PC-3 (cell line): ENCODE results near the gene MOK. TPM values are rescaled to one million over a fixed set of nuclear protein-coding genes. Genes with fewer than 3 reads are reported as not detected.

ENCODE experiments used
- ATAC-seq: fragments of 200-7000 bp; cut with Tn5 transposase; 2 replicates; pipeline ENCODE4 v1.9.1; 2020; ENCODE audit warnings: mild to moderate bottlenecking, moderate library complexity
- BruUV-seq: library from RNA; stranded (reverse); fragments of 400-500 nt; replicated peaks from 2 replicates; lab custom pipeline; 2021; lab: Mats Ljungman, UMichigan
- CTCF ChIA-PET: fragments of 300-600 bp; sonication (Branson Sonifier 250); formaldehyde crosslinking; loops from one replicate; lab custom pipeline; 2022; ENCODE audit warnings: antibody characterized with exemption; lab: Charles Lee
- POLR2A ChIA-PET: fragments of 300-600 bp; sonication (Branson Sonifier 250); formaldehyde crosslinking; loops from one replicate; lab custom pipeline; 2022; ENCODE audit warnings: antibody characterized with exemption; ENCODE audit not compliant: unreplicated experiment; lab: Charles Lee
- DNase-seq: peaks from one replicate; pipeline ENCODE4 v3.0.0-alpha.2; 2015
- H2AFZ ChIP-seq: fragments of 300-600 bp; sonication (generic); 2 replicates; pipeline ENCODE4 v1.6.0; 2016; ENCODE audit warnings: antibody characterized with exemption, low read length
- H3F3A ChIP-seq: fragments of 300-600 bp; sonication (generic); one replicate; pipeline ENCODE4 v1.6.0; 2017; ENCODE audit warnings: antibody characterized with exemption, low read length, control low read depth, mild to moderate bottlenecking; ENCODE audit not compliant: unreplicated experiment
- H3K27ac ChIP-seq: fragments of 300-600 bp; sonication (generic); 2 replicates; pipeline ENCODE4 v1.5.1; 2016; ENCODE audit warnings: mild to moderate bottlenecking, low read length
- H3K27me3 ChIP-seq: fragments of 300-600 bp; sonication (generic); 2 replicates; pipeline ENCODE4 v1.6.1; 2016; ENCODE audit warnings: low read length, mixed read lengths
- H3K36me3 ChIP-seq: fragments of 300-600 bp; sonication (generic); 2 replicates; pipeline ENCODE4 v1.6.1; 2016; ENCODE audit warnings: low read depth, mixed run types, low read length, mixed read lengths
- H3K4me1 ChIP-seq: fragments of 300-600 bp; sonication (generic); 2 replicates; pipeline ENCODE4 v1.5.1; 2016; ENCODE audit warnings: low read length; ENCODE audit not compliant: insufficient read depth
- H3K4me2 ChIP-seq: fragments of 300-600 bp; sonication (generic); 2 replicates; pipeline ENCODE4 v1.6.0; 2016; ENCODE audit warnings: low read length
- H3K4me3 ChIP-seq: fragments of 300-600 bp; sonication (generic); 2 replicates; pipeline ENCODE4 v1.5.1; 2016; ENCODE audit warnings: mild to moderate bottlenecking, low read length, mixed read lengths
- H3K79me2 ChIP-seq: fragments of 300-600 bp; sonication (generic); 2 replicates; pipeline ENCODE4 v1.6.1; 2017; ENCODE audit warnings: low read length, mixed read lengths
- H3K9ac ChIP-seq: fragments of 300-600 bp; sonication (generic); 2 replicates; pipeline ENCODE4 v1.6.0; 2016; ENCODE audit warnings: mild to moderate bottlenecking, low read length
- H3K9me2 ChIP-seq: fragments of 300-600 bp; sonication (generic); replicated peaks from 2 replicates; pipeline ENCODE4 v1.6.1; 2016; ENCODE audit warnings: mixed run types, low read length, mixed read lengths
- H3K9me3 ChIP-seq: fragments of 300-600 bp; sonication (generic); 2 replicates; pipeline ENCODE4 v1.6.1; 2016; ENCODE audit warnings: low read length, mixed read lengths
- H4K20me1 ChIP-seq: fragments of 300-600 bp; sonication (generic); 2 replicates; pipeline ENCODE4 v1.6.1; 2016; ENCODE audit warnings: low read length, mixed read lengths
- EZH2 ChIP-seq: fragments of 300-600 bp; sonication (generic); IDR thresholded peaks from one replicate; pipeline ENCODE4 v1.6.1; 2017; ENCODE audit warnings: antibody characterized with exemption, mild to moderate bottlenecking, low read length; ENCODE audit not compliant: unreplicated experiment
- EZH2phosphoT487 ChIP-seq: fragments of 300-600 bp; sonication (generic); IDR thresholded peaks from 2 replicates; pipeline ENCODE4 v1.6.1; 2018; ENCODE audit warnings: mild to moderate bottlenecking, antibody characterized with exemption, low read length, borderline replicate concordance
- intact Hi-C: fragments of 100-400 bp; cut with micrococcal nuclease; formaldehyde crosslinking; loops from 2 replicates; pipeline ENCODE4 v1.9.0; 2023
- total RNA-seq: library from RNA; depleted of rRNA; stranded (reverse); fragments of >200 nt; gene quantifications from 2 replicates; pipeline ENCODE4 v1.2.3, GENCODE V29; 2014
- TF ChIP-seq, protein P1 (sequence below): fragments of 300-600 bp; sonication (generic); conservative IDR thresholded peaks from 2 replicates; pipeline ENCODE4 v1.5.1; 2017; ENCODE audit warnings: antibody characterized with exemption, low read depth, mild to moderate bottlenecking, low read length

MOK gene
- total RNA-seq, 1 experiment from 2014 or later = 108 TPM

DNA sequence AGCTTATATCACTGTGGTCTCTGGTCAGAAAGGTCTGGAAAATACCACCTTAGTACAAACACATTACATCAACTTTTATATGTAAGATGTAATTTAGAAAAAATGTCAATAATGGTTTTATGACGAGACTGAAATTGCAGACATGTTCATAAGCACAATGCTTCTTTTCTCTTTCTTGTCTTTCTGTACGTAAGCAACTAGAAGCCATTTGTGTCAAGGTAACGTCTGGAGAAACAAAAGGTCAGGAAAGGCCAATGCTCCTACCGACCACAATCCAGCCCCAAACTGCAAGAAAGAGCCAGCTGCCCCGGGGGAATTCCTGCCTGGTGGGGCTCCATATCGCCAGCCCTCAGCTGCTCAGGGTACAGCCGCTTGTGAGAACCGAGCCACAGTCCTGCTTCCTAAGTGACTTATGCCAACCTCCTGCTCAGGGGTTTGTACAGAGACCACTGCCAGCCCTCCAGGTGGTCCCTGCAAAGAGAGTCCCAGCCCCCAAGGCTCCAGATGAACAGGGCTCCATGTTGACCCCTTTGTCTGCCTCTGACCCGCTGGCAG lies 20.9 kb upstream of the MOK start:
- peaks cover 5% of the 10 kb centered on the region for H3K79me2 ChIP-seq
- H3K4me2 ChIP-seq = no peak overlapping the region
- no peak overlapping the region for H2AFZ ChIP-seq
- no peaks in the 10 kb centered on the region for H3K4me1 ChIP-seq
- TF ChIP-seq EZH2 (no peak), EZH2phosphoT487 (no peak)
- TF ChIP-seq, protein P1, sequence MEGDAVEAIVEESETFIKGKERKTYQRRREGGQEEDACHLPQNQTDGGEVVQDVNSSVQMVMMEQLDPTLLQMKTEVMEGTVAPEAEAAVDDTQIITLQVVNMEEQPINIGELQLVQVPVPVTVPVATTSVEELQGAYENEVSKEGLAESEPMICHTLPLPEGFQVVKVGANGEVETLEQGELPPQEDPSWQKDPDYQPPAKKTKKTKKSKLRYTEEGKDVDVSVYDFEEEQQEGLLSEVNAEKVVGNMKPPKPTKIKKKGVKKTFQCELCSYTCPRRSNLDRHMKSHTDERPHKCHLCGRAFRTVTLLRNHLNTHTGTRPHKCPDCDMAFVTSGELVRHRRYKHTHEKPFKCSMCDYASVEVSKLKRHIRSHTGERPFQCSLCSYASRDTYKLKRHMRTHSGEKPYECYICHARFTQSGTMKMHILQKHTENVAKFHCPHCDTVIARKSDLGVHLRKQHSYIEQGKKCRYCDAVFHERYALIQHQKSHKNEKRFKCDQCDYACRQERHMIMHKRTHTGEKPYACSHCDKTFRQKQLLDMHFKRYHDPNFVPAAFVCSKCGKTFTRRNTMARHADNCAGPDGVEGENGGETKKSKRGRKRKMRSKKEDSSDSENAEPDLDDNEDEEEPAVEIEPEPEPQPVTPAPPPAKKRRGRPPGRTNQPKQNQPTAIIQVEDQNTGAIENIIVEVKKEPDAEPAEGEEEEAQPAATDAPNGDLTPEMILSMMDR = no peak
- ChIA-PET POLR2A (no interaction called here), CTCF (no interaction called here)
- intact Hi-C loops = no loop called here
- BruUV-seq = no TSS peak
- H3F3A ChIP-seq = no peaks in the 10 kb centered on the region
- no peak overlapping the region for H3K9ac ChIP-seq
- DNase-seq (no peak), ATAC-seq (no peak)
- no peaks in the 10 kb centered on the region for H3K9me3 ChIP-seq
- peaks cover 9% of the 10 kb centered on the region; the same call in 1 of the 2 replicates for H3K36me3 ChIP-seq
- no peak overlapping the region for H3K27ac ChIP-seq
- H4K20me1 ChIP-seq = no peaks in the 10 kb centered on the region
- H3K27me3 ChIP-seq = no peaks in the 10 kb centered on the region
- H3K9me2 ChIP-seq = no peaks in the 10 kb centered on the region
- no peak overlapping the region for H3K4me3 ChIP-seq

DNA sequence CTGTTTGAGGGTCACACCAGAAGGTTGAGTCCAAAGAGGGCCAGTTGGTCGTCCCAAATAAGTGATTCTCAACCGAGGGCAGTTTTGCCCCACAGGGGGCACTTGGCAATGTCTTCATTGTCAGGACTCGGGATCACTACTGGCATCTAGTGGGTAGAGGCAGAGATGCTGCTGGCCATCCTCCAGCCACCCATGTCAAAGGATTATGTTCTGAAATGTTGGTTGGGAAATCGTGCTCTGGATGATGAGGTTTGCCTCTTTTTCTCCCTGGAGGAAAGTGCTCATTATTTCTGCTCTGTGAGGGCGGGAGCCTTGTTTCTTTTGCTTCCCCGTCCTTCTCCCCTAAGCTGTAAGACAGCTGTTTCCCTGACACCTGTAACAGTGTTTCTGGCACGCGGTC lies 18.1 kb upstream of the MOK start:
- H3F3A ChIP-seq = no peaks in the 10 kb centered on the region
- no TSS peak for BruUV-seq
- CTCF ChIA-PET = no interaction called here
- no peak overlapping the region for H3K27ac ChIP-seq
- peaks cover 19% of the 10 kb centered on the region for H3K4me1 ChIP-seq
- H3K36me3 ChIP-seq = peaks cover 9% of the 10 kb centered on the region; the same call in 1 of the 2 replicates
- peaks cover 27% of the 10 kb centered on the region for H3K79me2 ChIP-seq
- H3K27me3 ChIP-seq = no peaks in the 10 kb centered on the region
- no peak overlapping the region for H2AFZ ChIP-seq
- no peaks in the 10 kb centered on the region for H3K9me3 ChIP-seq
- TF ChIP-seq EZH2phosphoT487 (no peak), EZH2 (no peak)
- TF ChIP-seq, protein P1 = peak; percentile 85
- H4K20me1 ChIP-seq = no peaks in the 10 kb centered on the region
- ATAC-seq = peak; percentile 28
- peak; percentile 84 for DNase-seq
- intact Hi-C loops = no loop called here
- H3K9ac ChIP-seq = no peak overlapping the region
- POLR2A ChIA-PET = no interaction called here
- no peak overlapping the region for H3K4me2 ChIP-seq
- H3K9me2 ChIP-seq = no peaks in the 10 kb centered on the region
- no peak overlapping the region for H3K4me3 ChIP-seq

DNA sequence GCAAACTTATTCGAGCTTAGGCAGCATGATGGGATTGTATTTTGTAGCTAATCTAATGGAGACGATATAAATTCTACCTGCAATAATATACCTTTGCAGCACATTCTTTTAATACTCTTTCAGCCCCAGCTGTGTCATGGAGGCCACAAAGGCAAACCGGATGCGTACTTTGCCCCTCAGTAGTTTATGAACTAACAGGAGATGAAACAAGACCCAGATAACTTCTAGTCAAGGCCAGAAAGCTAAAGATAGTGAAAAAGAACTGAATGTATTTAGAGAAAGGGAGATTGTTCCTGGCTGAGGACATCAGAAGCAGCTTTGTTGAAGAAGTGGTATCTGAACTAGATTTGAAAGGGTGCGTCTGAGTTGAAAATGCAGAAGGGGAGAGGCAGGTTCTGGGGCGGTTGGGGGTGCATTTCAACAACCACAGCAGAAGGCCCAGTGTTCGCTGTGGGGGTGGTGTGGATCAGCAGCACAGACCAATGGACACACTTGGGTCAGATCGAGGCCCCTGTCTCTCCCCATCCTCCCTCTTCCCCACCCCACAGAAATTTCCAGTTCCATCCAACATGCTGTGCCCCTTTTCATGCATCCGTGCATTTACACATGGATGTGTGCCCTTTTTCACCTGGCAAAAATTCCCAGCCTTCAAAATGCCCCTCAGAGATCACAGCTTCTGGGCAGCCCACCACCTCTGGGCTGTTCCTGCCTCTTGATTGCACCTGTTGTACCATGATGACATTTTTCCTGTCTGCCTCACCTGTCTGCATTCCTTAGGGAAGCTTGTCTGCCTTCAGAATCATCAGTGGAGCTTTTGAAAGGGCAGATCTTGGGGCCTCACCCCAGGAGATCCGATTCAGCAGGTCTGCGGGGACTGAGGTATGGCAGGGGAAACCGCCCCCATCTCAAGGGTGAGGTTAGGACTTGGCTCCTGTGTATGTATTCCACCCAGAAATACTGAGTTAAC lies 16.8 kb upstream of the MOK start:
- DNase-seq = no peak
- Histone ChIP-seq H4K20me1 (no peaks in the 10 kb centered on the region), H3K9me3 (no peaks in the 10 kb centered on the region), H3K4me2 (no peak overlapping the region), H3K27me3 (no peaks in the 10 kb centered on the region), H3K36me3 (peaks cover 9% of the 10 kb centered on the region; the same call in 1 of the 2 replicates), H3K9ac (no peak overlapping the region), H3K79me2 (peaks cover 33% of the 10 kb centered on the region), H3F3A (no peaks in the 10 kb centered on the region), H3K4me3 (no peak overlapping the region), H3K9me2 (no peaks in the 10 kb centered on the region), H3K27ac (no peak overlapping the region), H3K4me1 (peaks cover 27% of the 10 kb centered on the region), H2AFZ (no peak overlapping the region)
- no peak for ATAC-seq
- CTCF ChIA-PET = interaction anchor here (0.8 kb wide), 1 partner anchor 100 kb away, joined by 4 read pairs; no protein-coding TSS in a partner anchor
- intact Hi-C loops = no loop called here
- BruUV-seq = no TSS peak
- TF ChIP-seq EZH2phosphoT487 = no peak
- TF ChIP-seq, protein P1 = no peak
- POLR2A ChIA-PET = no interaction called here
